ENCODE measurements around the gene TGIF2.

The TGIF2 gene

DNA sequence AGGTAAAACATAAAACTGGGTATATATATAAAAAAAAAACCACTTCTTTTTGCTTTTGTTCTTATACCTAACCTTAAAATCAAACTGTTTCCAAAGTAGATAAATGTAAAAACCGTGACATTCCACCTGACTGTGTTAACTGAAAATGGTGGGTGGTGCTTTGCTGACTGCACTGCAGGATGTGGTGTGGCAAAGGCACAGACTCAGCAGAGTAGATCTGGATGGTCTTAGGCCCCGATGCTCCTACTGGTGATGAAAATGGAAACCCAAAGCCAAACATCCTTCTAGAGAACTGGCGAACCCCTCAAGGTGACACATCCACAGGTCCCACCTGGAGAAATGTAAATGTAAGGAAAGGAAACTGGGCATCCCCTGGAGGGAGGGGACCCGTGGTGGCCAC is 8.9 kb downstream of the TGIF2 start:
- Histone ChIP-seq H3K9me3 (ENCODE audit: control insufficient read depth in 2 of 2, low read length in 2 of 2) (no peaks in the 10 kb centered on the region), H3K4me3 (ENCODE audit: low read length in 2 of 2) (no peak overlapping the region), H3K4me1 (ENCODE audit: control insufficient read depth in 2 of 2, insufficient read depth in 2 of 2, low read length in 2 of 2) (no peaks in the 10 kb centered on the region), H3K9ac (ENCODE audit: low read depth in 1 of 2, low read length in 2 of 2) (no peak overlapping the region), H3K36me3 (ENCODE audit: control insufficient read depth in 2 of 2, insufficient read depth in 2 of 2, low read length in 2 of 2) (peaks cover 15 to 19% of the 10 kb centered on the region in 2 donors), H3K27me3 (ENCODE audit: control insufficient read depth in 2 of 2, insufficient read depth in 2 of 2, low read length in 2 of 2) (no peaks in the 10 kb centered on the region), H3K27ac (ENCODE audit: low read depth in 2 of 2, low read length in 2 of 2) (no peak overlapping the region)

DNA sequence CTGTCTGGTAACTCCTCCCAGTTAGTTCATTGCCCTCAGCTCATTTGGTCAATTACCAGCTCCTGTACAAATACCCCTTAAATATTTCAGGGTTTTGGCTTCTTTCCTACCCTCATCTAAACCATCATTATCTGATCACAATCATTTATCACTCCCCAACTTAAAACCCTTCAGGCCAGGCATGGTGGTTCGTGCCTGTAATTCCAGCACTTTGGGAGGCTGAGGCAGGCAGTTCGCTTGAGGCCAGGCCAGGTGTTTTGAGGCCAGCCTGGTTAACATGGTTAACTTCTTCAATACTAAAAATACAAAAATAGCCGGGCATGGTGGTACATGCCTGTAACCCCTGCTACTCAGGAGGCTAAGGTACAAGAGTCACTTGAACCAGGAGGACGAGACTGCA is 9.4 kb downstream of the TGIF2 start:
- Histone ChIP-seq H3K36me3 (ENCODE audit: control insufficient read depth in 2 of 2, insufficient read depth in 2 of 2, low read length in 2 of 2) (peaks cover 15 to 19% of the 10 kb centered on the region in 2 donors), H3K4me1 (ENCODE audit: control insufficient read depth in 2 of 2, insufficient read depth in 2 of 2, low read length in 2 of 2) (no peaks in the 10 kb centered on the region)

DNA sequence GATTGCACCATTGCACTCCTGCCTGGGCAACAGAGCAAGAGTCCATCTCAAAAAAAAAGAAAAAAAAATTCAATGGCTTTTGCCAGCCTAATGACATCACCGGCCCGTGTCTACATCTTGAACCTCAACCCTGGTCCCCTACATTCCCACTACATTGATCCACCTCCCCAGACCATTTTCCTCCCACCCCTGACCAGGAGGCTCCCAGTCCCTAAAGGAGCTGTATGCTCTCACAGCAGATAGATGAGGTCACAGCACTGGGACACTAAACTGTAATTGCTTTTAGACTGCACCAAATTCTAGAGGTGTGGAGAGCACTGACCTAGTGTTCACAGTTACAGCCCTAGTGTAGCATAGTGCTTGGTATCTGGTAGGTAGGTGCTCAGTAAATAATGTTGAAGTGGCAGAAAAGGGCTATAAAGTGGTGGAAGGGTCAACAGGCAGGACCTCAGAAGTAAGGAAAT is 10.7 kb downstream of the TGIF2 start:
- Histone ChIP-seq H3K36me3 (ENCODE audit: control insufficient read depth in 2 of 2, insufficient read depth in 2 of 2, low read length in 2 of 2) (peaks cover 15 to 19% of the 10 kb centered on the region in 2 donors), H3K4me3 (ENCODE audit: low read length in 2 of 2) (no peak overlapping the region), H3K27ac (ENCODE audit: low read depth in 2 of 2, low read length in 2 of 2) (no peak overlapping the region), H3K4me1 (ENCODE audit: control insufficient read depth in 2 of 2, insufficient read depth in 2 of 2, low read length in 2 of 2) (no peaks in the 10 kb centered on the region), H3K9me3 (ENCODE audit: control insufficient read depth in 2 of 2, low read length in 2 of 2) (no peaks in the 10 kb centered on the region), H3K9ac (ENCODE audit: low read depth in 1 of 2, low read length in 2 of 2) (no peak overlapping the region), H3K27me3 (ENCODE audit: control insufficient read depth in 2 of 2, insufficient read depth in 2 of 2, low read length in 2 of 2) (no peaks in the 10 kb centered on the region)

More for the DNA sequence above, 9.4 kb downstream of the TGIF2 start:
- Histone ChIP-seq H3K9me3 (ENCODE audit: control insufficient read depth in 2 of 2, low read length in 2 of 2) (no peaks in the 10 kb centered on the region), H3K4me3 (ENCODE audit: low read length in 2 of 2) (no peak overlapping the region), H3K27me3 (ENCODE audit: control insufficient read depth in 2 of 2, insufficient read depth in 2 of 2, low read length in 2 of 2) (no peaks in the 10 kb centered on the region), H3K9ac (ENCODE audit: low read depth in 1 of 2, low read length in 2 of 2) (no peak overlapping the region), H3K27ac (ENCODE audit: low read depth in 2 of 2, low read length in 2 of 2) (no peak overlapping the region)

DNA sequence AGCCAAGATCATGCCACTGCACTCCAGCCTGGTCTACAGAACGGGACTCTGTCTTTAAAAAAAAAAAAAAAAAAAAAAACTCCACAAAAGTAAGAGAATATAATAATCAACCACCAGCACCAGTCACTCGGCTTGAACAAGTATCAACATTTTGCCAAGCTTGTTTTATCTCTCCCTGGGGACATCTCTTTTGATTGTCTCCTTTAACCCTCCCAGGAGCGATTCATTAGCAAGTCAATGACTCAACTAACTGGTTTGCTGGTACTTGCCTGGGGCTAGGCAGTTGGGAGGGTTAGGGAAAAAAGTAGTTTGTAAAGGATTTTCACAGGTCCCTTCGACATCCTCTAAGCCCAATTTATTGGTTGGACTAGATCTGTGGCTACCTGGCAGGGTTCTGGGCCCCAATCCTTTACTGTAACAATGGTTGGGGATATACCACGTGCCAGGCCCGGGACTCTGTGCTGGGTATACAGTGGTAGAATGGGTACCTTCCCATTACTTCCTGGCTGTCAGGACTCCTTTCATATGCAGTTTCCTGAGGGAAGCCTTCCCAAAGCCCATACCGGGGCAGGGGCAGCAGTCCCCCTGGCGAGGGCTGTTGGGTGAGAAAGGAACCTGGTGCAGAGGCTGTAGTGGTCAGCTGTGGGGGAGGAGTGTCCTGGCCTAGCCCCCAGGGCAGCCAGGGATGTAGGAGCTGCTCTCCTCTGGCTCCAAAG is 12.2 kb downstream of the TGIF2 start:
- H3K27me3 ChIP-seq (ENCODE audit: control insufficient read depth in 2 of 2, insufficient read depth in 2 of 2, low read length in 2 of 2): no peaks in the 10 kb centered on the region
- no peaks in the 10 kb centered on the region for H3K9me3 ChIP-seq (ENCODE audit: control insufficient read depth in 2 of 2, low read length in 2 of 2)
- no peak overlapping the region for H3K4me3 ChIP-seq (ENCODE audit: low read length in 2 of 2)
- no peaks in the 10 kb centered on the region for H3K4me1 ChIP-seq (ENCODE audit: control insufficient read depth in 2 of 2, insufficient read depth in 2 of 2, low read length in 2 of 2)
- no peak overlapping the region for H3K9ac ChIP-seq (ENCODE audit: low read depth in 1 of 2, low read length in 2 of 2)
- peaks cover 6 to 8% of the 10 kb centered on the region in 2 donors for H3K36me3 ChIP-seq (ENCODE audit: control insufficient read depth in 2 of 2, insufficient read depth in 2 of 2, low read length in 2 of 2)
- no peak overlapping the region for H3K27ac ChIP-seq (ENCODE audit: low read depth in 2 of 2, low read length in 2 of 2)

DNA sequence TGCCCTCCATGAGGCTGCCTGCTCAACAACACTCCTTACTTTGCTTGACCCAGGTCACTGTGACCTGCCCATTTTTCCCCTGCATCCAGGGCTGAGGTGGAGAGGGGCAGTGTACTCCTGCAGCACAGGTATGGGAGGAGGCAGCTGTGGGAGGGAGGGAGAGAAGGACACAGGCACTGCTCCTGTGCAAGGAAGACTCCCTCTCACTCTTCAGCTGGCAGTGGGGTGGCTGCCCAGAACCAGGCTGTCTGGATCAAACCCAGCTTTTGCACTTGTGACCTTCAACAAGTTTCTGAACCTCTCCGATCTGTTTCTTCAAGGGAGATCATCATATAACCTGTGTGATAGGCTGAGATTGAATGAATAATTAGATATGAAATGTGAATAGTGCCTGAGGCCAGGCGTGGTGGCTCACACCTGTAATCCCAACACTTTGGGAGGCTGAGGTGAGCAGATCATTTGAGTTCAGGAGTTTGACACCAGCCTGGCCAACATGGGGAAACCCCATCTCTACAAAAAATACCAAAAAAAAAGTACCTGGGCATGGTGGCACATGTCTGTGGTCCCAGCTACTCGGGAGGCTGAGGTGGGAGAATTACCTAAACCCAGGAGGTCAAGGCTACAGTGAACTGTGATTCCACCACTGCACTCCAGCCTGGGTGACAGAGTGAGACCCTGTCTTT is 14.1 kb downstream of the TGIF2 start:
- no peak overlapping the region for H3K27ac ChIP-seq (ENCODE audit: low read depth in 2 of 2, low read length in 2 of 2)
- H3K36me3 ChIP-seq (ENCODE audit: control insufficient read depth in 2 of 2, insufficient read depth in 2 of 2, low read length in 2 of 2): peaks cover under 1 to 2% of the 10 kb centered on the region in 2 donors
- H3K27me3 ChIP-seq (ENCODE audit: control insufficient read depth in 2 of 2, insufficient read depth in 2 of 2, low read length in 2 of 2): no peaks in the 10 kb centered on the region
- H3K9ac ChIP-seq (ENCODE audit: low read depth in 1 of 2, low read length in 2 of 2): no peak overlapping the region
- H3K4me3 ChIP-seq (ENCODE audit: low read length in 2 of 2): no peak overlapping the region
- H3K4me1 ChIP-seq (ENCODE audit: control insufficient read depth in 2 of 2, insufficient read depth in 2 of 2, low read length in 2 of 2): no peaks in the 10 kb centered on the region
- no peaks in the 10 kb centered on the region for H3K9me3 ChIP-seq (ENCODE audit: control insufficient read depth in 2 of 2, low read length in 2 of 2)

DNA sequence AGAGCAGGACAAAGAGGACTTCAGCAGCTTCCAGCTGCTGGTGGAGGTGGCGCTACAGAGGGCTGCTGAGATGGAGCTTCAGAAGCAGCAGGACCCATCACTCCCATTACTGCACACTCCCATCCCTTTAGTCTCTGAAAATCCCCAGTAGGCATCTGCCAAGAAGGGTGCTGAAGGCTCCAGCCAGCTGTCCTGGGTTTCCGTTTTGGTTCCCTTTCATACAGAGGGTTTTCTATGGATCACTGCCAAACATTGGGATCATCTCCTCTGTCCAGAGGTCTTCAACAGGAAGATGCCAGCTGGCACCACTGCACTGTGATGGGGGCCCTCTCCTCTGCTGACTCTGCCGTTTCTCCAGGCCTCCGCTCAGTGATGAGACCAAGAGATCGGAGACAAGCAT is 17.9 kb downstream of the TGIF2 start:
- H3K4me3 ChIP-seq (ENCODE audit: low read length in 2 of 2): no peak overlapping the region

DNA sequence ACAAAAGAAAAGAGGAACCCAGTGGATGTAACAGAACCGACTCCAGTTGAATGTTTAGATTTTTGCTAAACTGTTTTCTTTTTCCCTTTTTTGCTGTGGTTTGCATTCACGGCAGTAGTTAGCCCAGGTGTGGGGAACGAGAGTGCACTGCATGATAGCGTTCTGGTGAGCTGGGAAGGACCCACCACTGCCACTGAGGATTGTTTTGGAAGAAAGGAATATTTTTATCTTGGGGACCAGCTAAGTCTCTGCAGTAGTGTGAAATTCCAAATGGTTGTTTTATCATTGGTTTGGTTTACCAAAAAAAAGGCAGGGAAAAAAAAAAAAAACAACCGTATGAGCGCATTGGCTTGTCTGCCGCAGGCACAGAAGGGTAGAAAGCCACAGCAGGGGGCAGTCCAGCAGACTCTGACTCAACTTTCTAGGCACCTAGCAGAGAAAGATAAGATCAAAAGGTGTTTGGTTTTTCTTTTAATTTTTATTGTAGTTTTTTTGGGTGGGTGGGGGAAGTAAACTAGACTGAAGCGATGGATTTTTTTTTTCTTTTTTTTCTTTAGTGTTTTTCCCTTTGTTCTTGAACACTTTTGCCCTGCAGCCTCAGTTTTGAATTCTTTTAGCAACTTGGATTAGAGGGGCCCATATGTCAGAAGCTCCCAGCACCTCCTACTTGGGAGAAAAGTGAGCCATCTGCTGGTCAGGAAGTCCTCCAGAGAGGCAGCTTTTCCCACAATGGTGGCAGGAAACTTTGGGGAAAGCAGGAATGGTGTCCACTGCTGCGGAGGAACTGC is 18.7 kb downstream of the TGIF2 start:
- no peaks in the 10 kb centered on the region for H3K36me3 ChIP-seq (ENCODE audit: control insufficient read depth in 2 of 2, insufficient read depth in 2 of 2, low read length in 2 of 2)
- peaks cover 0 to 5% of the 10 kb centered on the region in 2 donors for H3K4me1 ChIP-seq (ENCODE audit: control insufficient read depth in 2 of 2, insufficient read depth in 2 of 2, low read length in 2 of 2)
- H3K27me3 ChIP-seq (ENCODE audit: control insufficient read depth in 2 of 2, insufficient read depth in 2 of 2, low read length in 2 of 2): no peaks in the 10 kb centered on the region
- H3K9ac ChIP-seq (ENCODE audit: low read depth in 1 of 2, low read length in 2 of 2): no peak overlapping the region
- H3K9me3 ChIP-seq (ENCODE audit: control insufficient read depth in 2 of 2, low read length in 2 of 2): no peaks in the 10 kb centered on the region
- H3K4me3 ChIP-seq (ENCODE audit: low read length in 2 of 2): no peak overlapping the region
- no peak overlapping the region for H3K27ac ChIP-seq (ENCODE audit: low read depth in 2 of 2, low read length in 2 of 2)

More for the DNA sequence above, 17.9 kb downstream of the TGIF2 start:
- H3K27ac ChIP-seq (ENCODE audit: low read depth in 2 of 2, low read length in 2 of 2): no peak overlapping the region
- no peaks in the 10 kb centered on the region for H3K9me3 ChIP-seq (ENCODE audit: control insufficient read depth in 2 of 2, low read length in 2 of 2)
- peaks cover 0 to 5% of the 10 kb centered on the region in 2 donors for H3K4me1 ChIP-seq (ENCODE audit: control insufficient read depth in 2 of 2, insufficient read depth in 2 of 2, low read length in 2 of 2)
- no peaks in the 10 kb centered on the region for H3K27me3 ChIP-seq (ENCODE audit: control insufficient read depth in 2 of 2, insufficient read depth in 2 of 2, low read length in 2 of 2)
- no peaks in the 10 kb centered on the region for H3K36me3 ChIP-seq (ENCODE audit: control insufficient read depth in 2 of 2, insufficient read depth in 2 of 2, low read length in 2 of 2)
- H3K9ac ChIP-seq (ENCODE audit: low read depth in 1 of 2, low read length in 2 of 2): no peak overlapping the region

DNA sequence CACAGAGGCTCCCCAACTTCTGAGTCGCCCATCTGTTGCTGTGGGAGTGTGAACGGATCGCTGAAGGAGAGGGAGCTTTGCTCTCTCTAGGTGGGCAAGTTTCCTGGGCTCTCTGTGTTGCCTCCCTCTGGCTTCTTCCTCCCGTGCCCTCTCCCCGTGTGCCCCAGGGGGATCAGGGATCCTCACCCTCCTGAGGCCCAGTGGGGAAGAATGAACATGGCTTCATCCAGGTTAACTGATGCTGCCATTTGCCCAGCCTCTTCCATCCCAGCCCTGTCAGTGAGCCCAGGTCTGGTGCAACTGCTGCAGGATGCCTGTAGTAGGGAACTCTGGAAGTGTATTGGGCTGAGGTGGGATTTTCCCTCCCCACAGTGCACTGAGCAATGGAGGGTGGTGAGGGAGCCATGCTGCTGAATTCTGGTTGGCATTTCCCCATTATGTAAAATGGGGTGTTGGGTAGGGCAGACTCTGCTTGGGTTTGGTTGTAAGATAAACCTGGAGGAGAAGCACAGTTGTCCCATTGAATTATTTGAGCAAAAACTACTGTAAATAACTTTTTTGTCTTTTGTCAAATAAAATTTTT is 20.0 kb downstream of the TGIF2 start:
- Histone ChIP-seq H3K9ac (ENCODE audit: low read depth in 1 of 2, low read length in 2 of 2) (no peak overlapping the region), H3K4me1 (ENCODE audit: control insufficient read depth in 2 of 2, insufficient read depth in 2 of 2, low read length in 2 of 2) (peaks cover 0 to 5% of the 10 kb centered on the region in 2 donors), H3K27me3 (ENCODE audit: control insufficient read depth in 2 of 2, insufficient read depth in 2 of 2, low read length in 2 of 2) (no peaks in the 10 kb centered on the region), H3K4me3 (ENCODE audit: low read length in 2 of 2) (no peak overlapping the region), H3K36me3 (ENCODE audit: control insufficient read depth in 2 of 2, insufficient read depth in 2 of 2, low read length in 2 of 2) (no peaks in the 10 kb centered on the region), H3K27ac (ENCODE audit: low read depth in 2 of 2, low read length in 2 of 2) (no peak overlapping the region), H3K9me3 (ENCODE audit: control insufficient read depth in 2 of 2, low read length in 2 of 2) (no peaks in the 10 kb centered on the region)

DNA sequence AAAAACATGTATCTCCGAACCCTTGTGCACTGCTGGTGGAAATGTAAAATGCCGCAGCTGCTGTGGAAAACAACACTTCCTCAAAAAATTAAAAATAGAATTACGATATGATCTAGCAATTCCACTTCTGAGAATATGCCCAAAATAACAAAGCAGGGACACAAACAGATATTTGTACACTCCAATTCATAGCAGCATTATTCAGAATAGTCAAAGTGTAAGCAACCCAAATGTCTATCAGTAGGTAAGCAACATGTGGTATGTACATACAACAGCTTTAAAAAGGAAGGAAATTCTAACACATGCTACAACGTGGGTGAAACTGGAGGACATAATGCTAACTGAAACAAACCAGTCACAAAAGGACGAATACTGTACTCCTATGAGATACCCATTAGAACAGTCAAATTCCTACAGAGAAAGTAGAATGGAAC is 26.5 kb downstream of the TGIF2 start:
- H3K4me1 ChIP-seq (ENCODE audit: control insufficient read depth in 2 of 2, insufficient read depth in 2 of 2, low read length in 2 of 2): peaks cover 0 to 2% of the 10 kb centered on the region in 2 donors
- no peaks in the 10 kb centered on the region for H3K9me3 ChIP-seq (ENCODE audit: control insufficient read depth in 2 of 2, low read length in 2 of 2)
- H3K27me3 ChIP-seq (ENCODE audit: control insufficient read depth in 2 of 2, insufficient read depth in 2 of 2, low read length in 2 of 2): no peaks in the 10 kb centered on the region
- H3K36me3 ChIP-seq (ENCODE audit: control insufficient read depth in 2 of 2, insufficient read depth in 2 of 2, low read length in 2 of 2): no peaks in the 10 kb centered on the region
- H3K4me3 ChIP-seq (ENCODE audit: low read length in 2 of 2): no peak overlapping the region
- no peak overlapping the region for H3K27ac ChIP-seq (ENCODE audit: low read depth in 2 of 2, low read length in 2 of 2)
- peak overlapping the region in 1 of 2 donors; percentile 17 for H3K9ac ChIP-seq (ENCODE audit: low read depth in 1 of 2, low read length in 2 of 2)
